Measurements from ENCODE around the gene JMY.
A peak's percentile ranks its signal among the peaks of the same experiment; 100 is the strongest.

Gene JMY

DNA sequence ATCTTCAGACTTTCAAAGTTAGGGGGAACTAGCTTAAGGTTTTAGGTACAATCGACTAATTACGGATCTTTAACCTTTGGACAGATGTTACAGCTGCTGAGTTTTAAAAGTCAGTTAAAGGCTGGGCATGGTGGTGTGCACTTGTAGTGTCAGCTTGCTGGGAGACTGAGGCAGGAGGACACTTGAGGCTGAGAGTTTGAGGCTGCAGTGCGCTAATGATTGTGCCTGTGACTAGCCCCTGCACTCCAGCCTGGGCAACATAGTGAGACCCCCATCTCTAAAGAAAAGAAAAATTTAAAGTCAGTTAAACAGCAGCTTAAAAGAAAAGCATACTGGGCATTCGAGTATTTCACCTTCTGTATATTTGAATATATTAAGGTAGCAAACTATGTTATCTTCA lies 51.4 kb downstream of the JMY start:
- DNase-seq (ENCODE audit: low read depth, low spot score): no peak

DNA sequence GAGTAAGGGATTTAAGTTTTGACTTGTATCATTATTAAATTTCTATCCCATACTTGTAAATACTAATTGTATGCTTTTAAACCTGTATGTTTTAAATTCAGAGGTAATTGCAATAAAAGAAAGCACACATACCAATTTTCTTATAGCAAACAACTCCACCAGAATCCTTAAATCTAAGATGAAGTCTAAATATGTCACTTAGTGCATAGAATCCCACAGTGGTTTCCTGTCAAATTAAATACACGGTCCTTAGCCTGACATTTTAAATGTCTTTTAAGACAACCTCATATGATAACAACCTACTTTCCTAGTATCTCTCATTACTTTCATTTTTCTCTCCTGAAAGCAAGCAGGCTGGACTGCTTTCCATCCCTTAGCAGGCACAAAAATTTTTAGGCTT lies 52.0 kb downstream of the JMY start:
- no peak for DNase-seq (ENCODE audit: low read depth, low spot score)

DNA sequence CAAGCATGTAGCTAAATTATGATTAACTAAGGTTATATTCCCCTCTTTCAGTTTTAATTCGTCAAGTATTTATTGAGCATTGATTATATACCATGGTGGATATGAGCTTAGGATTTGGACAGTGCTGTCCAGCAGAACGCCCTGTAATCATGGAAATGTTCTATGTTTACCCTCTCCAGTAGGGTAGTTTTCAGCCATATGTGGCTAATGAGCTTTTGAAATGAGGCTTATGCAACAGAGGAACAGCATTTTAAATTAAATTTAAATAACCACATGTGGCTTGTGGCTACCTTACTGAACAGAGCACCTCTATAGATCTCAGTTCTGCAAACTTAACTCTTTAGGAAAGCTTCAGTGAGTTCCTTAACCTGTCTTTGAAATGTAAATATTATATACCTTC lies 59.1 kb downstream of the JMY start:
- DNase-seq (ENCODE audit: low read depth, low spot score): no peak

DNA sequence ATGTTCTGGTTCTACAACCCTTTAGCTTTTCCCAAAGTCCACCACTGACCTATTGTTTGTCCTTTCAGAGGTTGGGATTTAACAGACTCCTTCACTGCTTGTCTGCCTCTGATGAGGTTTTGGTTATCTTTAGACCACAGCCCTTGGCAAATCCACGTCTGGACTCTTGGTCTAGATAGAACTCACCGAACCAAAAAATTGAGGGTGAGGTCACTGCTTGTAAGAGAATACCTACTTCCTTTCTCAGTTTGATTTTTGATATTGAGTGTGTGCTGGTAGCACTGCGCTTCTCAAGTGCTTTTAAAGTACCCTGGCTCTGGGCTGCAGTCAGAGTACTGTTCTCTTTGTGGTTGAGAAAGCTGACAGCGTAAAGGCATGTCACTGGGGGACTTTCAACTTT lies 61.7 kb downstream of the JMY start:
- DNase-seq (ENCODE audit: low read depth, low spot score): no peak

DNA sequence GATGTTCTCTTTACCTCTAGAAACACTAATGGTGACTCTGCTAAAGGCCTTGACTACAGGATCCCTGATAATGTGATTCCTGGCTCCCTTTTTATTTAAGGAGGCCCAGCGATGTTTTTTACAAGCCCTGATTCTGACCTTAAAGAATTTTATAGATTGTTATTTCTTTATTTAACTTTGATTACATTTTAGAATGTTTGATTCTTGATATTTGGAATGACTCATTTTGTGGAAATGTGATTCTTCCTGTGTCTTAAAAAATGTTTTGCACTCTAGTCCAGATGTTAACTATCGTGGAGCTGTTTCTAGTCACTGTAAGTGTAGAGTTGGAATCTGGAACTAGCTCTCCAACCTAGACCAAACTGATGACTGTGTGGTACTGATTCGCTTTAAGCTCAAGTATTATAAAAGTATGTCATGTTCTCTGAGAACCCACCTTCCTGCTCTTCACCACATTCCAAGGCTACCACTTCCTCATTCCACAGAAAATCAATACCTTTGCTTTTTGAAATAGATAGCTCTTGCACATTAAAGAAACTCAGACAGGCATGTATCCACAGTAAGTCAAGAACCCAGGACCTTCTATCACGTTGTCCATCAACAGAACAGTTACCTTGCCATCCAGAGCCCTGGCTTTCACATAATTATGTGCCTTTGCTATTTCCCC lies 65.2 kb downstream of the JMY start:
- no peak for DNase-seq (ENCODE audit: low read depth, low spot score)

DNA sequence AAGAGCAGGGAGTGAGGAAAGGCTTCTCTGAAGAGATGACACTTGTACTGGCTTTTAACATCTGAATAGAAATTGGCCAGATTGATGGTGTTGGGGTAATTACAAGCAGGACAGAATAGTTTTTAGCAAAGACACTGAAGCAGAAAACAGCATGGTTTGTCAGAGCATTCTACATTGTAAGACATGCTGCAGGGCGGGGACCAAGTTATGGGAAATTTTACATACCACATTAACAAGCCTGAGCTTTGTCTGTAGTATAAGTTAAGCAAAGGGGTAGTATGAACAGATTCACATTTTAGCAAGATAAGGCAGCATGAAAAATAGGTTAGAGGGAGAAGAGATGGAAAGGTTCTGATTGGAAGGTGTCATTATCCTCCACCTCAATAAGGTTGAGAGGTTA lies 66.5 kb downstream of the JMY start:
- no peak for DNase-seq (ENCODE audit: low read depth, low spot score)

DNA sequence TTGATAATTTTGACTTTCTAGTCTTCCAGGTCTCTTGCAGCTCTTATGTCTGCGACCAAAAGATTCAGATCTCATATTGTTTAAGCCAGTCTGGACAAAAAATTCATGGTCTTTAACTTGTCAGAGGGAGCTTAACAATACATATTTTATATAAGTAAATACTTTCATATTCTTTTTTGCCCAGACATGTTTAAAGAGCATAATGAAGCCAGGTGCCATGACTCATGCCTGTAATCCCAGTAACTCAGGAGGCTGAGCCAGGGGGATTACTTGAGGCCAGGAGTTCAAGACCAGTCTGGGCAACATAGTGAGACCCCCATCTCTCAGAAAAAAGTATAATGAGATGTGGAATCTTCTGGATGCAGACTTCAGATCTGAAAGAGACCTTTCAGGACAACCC lies 69.8 kb downstream of the JMY start:
- DNase-seq (ENCODE audit: low read depth, low spot score): no peak

DNA sequence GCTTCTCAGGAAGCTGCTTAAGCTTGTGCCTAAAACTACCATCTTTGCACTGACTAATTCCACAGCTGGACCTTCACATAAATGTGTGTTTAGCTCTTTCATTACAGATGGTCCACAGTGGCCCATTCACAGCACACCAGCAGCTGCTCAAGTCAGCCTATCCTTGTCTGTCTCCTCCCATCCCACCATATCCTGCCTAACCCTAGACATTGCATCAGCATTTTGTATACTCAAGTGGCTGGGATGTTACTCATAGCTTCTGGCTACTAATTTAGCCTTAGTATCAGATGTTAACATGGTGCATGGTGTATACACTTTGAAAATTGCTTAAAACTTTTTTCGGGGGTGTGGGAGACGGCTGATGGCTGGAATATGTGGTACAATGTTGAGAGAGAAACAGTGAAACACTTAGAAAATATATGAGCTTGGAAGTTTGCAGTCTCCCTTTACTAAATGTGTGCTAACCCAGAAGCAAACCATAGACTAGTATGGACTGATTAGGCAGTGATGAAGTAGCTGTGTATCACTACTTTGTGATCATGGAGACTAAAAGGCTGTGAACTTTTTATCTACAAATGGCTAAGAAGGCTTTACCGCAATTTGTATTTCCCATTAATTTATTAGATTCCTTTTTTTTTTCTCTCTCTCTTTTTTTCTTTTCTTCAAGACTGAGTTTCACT lies 83.1 kb downstream of the JMY start:
- DNase-seq (ENCODE audit: low read depth, low spot score): peak; percentile 12

DNA sequence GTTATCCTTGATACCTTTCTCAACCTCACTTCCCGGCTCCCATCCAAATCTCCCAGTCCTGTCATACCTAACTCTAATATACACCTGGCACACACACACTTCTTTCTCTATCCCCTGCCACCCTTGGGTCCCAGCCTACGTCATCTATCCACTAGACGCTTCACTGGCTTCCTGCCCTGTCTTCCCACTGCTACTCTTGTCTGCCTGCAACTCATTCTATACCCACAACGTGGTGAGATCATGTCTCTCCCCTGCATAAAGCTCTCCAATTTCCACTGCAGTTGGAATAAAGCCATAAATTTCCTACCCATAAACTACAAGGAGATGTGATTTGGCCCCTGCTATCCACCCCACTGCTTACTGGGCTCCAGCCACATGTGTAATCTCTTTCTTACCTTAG lies 93.5 kb downstream of the JMY start:
- no peak for DNase-seq (ENCODE audit: low read depth, low spot score)

DNA sequence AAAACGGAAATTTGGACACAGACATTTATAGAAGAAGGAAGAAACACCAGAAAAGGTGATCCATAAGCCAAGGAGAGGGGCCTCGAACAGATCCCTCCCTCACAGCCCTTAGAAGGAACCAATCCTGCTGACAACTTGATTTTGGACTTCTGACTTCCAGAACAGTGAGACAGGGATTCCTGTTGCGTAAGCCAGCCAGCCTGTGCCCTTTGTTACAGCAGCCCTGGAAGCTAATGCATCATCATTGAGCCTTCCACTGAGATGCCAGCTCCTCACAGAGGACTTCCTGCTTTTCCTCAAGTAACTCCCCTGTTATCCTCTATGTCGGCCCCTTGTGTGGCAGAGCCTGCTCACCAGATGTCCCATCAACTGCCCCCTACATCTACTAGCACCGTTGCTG lies 94.1 kb downstream of the JMY start:
- DNase-seq (ENCODE audit: low read depth, low spot score): no peak

DNA sequence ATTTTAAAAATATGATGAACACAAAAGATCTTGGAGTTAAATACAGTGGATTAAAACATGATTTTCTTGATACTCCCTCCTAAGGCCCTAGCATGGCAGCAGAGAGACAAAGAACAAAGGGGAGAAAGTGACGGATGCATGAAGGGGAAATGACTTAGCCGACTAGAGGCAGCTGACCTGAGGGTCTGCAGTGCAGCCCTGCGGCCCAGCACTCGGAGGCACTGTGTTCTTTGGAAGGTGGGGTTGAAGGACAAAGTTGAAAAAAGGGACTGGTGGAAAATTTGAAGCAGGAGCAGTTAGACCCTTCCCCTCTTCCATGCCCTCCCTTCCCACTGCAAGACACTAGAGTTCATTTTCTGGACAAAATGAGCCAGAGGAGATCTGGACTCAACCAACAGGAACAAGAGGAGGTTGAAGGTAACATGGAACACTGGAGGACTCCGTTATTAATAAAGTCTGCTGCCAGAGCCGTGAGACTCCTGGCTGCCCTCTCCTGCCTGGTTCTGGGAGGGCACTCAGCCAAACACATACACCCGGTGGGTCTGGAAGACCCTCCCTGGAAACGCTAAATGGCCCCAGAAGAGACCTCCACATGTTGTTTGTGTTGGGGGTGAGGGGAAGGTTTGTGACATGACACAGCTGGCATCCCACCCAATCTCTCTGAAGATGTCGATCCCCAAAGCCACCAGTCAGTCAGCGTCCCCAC lies 98.1 kb downstream of the JMY start:
- DNase-seq (ENCODE audit: low read depth, low spot score): no peak

DNA sequence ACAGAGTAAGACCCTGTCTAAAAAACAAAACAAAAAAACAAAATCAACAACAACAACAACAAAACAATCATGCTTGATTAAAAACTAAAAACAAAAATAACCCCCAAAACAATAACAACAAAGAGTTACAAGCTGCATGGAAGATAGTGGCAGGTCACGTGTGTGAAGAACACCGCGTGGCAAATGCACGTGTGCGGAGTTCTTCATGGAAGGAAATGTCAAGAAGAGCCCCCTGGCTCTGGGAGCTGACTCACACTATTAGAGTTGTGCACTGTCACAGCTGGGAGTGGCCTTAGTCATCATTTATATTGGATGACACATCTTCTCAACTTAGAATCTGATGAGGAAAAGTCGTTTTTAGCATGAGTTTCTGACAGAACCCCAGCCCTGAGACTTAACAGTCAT lies 110.5 kb downstream of the JMY start:
- peak; percentile 31 for DNase-seq (ENCODE audit: low read depth, low spot score)

DNA sequence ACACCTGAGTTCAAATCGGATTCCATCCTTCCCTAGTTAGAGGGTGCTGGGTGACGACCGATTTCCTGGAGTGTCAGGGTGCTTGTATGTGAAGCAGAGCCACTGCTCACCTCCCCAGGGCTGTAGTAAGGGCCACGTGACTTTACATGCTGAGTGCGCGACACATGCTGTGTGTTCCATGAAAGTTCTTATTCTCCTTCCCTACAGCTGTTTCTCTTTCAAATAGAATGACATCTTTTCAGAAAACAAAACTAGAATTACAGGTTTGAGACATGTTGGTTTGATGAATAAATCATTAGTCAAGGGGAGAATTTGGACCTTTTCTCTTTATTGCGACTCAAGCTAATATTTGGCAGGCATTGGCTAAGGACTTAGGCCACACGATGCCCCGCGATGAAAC lies 113.1 kb downstream of the JMY start:
- DNase-seq (ENCODE audit: low read depth, low spot score): no peak

DNA sequence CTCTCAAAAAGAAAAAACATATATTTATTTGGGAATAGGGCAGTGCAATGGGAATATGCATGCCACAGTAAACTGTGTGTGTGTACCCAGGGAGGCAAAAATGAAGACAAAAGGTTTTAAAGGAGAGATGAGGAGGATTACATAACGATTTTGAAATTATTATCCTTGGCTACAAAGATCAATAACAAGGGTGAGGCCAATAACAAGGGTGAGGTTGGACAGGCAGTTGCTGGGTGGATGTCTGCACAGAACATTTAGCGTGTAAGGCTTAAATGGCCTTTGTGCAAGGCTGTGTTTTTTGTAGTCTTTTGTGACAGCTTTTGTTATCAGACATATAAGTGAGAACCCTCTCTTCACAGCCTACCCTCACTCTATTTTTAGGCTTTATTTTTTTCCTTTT lies 114.0 kb downstream of the JMY start:
- DNase-seq (ENCODE audit: low read depth, low spot score): no peak

DNA sequence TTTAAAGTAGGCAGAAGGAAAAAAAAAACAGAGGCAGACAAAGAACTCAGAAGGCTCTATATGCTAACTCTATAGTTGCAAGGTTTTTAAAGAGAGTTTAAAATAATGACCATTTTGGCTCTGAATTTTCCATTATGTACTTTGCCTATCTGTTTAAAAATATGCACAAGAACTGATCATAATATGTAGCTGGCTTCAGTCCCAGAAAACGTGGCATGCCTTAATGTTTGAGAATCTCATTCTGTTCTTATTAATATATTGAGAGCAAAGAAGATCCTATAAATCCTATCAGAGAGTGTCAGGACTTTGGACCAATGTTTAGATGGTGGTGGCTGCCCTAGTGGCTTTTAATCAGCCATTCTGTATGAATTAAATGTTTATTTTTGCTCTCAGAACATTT lies 121.5 kb downstream of the JMY start:
- DNase-seq (ENCODE audit: low read depth, low spot score): no peak
